Breast epithelium (tissue), 3 donors: ENCODE data around the gene TMEM240.

Source experiments
- CTCF ChIP-seq, 3 donors: fragments of 450-650 bp; IDR thresholded peaks; one replicate each; pipeline ENCODE4 v1.5.1; 2016 to 2017; ENCODE audit warnings: antibody characterized with exemption in 3 of 3, mild to moderate bottlenecking in 3 of 3, moderate library complexity in 3 of 3
- POLR2A ChIP-seq: fragments of 450-650 bp; IDR thresholded peaks from one replicate; pipeline ENCODE4 v1.6.1; 2016; ENCODE audit warnings: antibody characterized with exemption, mild to moderate bottlenecking, moderate library complexity
- POLR2AphosphoS5 ChIP-seq, 3 donors: sonication (generic); formaldehyde crosslinking; IDR thresholded peaks; one replicate each; pipeline ENCODE4 v1.6.1; 2017; ENCODE audit warnings: antibody characterized with exemption in 3 of 3

- TF ChIP-seq CTCF (IDR thresholded peaks at IDR 0.05) (no peak), POLR2AphosphoS5 (IDR thresholded peaks at IDR 0.05) (no peak), POLR2A (no peak)
These were observed 2.1 kb downstream of the TMEM240 start for GRCh38 chr1:1538334-1538733.
